LNCAP (cell line): ENCODE measurements around the gene PCDHAC2.

ENCODE experiments used
- CTCF ChIP-seq: fragments of 450-650 bp; IDR thresholded peaks from 2 replicates; pipeline ENCODE4 v1.5.1; 2017; ENCODE audit warnings: mild to moderate bottlenecking

The PCDHAC2 gene

GRCh38 chr5:140973550-140973949 lies 7.3 kb downstream of the PCDHAC2 start:
- TF ChIP-seq CTCF: no peak

DNA sequence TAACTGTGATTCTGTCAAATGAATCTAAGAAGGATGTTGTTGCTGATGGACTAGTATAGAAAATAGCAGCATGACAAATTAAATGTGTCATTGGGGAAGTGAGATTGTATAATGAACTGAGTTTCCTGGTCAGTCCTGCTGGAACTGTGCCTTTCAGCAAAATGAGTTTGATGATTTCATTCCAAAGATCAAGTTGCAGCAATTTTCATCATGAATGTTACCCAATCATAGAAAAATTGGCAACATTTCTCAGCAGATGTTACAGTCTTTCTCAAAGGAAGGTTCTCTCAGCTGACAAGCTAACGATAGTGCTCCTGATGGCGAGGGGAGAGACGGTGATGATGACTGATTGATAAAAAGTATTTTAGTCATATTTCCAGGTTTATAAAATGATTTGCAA lies 10.7 kb downstream of the PCDHAC2 start:
- TF ChIP-seq CTCF: no peak

DNA sequence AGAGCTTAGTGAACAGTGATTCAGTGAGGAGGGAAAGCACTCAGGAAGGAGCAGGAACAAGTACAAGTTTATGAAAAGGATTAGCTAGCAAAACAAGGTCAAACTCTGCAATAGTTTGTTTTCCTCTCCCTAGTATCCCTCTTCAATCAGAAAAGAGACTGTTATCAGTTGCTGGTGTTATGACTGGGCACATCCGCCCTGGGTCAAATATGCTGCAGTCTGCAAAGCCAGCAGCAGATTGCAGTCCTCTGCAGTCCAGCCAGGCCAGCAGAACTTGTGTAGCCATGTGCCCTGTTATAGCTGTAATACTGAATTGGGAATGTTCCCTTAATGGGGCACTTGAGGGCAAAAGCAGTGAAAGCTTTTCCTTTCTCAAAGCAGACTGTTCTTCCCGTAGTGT lies 12.0 kb downstream of the PCDHAC2 start:
- no peak for TF ChIP-seq CTCF

- no peak for TF ChIP-seq CTCF
Observed at GRCh38 chr5:140978983-140979382, 12.7 kb downstream of the PCDHAC2 start.

DNA sequence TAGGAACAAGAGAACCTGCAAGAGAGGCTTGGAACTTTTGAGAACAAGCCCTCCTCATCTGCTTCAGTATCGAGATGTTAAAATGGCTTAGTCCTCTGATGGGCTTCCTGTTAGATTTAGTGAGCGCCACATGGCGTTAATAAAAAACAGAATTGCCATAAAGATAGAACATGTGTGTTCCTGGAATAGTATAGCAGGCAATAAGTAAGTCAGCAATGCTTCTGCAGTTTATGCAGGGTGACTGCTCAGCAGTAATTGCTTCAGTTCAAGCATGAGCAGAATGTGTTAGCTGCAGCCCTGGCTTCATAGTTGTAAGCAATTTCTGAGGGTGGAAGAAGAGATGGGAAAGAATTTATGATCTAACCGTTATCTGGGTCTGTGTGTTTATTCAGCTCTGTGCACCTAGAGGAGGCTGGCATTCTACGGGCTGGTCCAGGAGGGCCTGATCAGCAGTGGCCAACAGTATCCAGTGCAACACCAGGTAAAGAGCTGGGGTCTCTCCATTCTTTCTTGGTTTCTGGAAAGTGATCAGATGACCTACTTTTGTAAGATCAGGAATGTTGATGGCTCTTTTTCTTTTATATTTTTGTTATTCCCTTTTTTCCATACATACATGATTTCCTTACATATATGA lies 15.9 kb downstream of the PCDHAC2 start:
- no peak for TF ChIP-seq CTCF

- no peak for TF ChIP-seq CTCF
Observed at GRCh38 chr5:140986117-140986521, 19.8 kb downstream of the PCDHAC2 start.

DNA sequence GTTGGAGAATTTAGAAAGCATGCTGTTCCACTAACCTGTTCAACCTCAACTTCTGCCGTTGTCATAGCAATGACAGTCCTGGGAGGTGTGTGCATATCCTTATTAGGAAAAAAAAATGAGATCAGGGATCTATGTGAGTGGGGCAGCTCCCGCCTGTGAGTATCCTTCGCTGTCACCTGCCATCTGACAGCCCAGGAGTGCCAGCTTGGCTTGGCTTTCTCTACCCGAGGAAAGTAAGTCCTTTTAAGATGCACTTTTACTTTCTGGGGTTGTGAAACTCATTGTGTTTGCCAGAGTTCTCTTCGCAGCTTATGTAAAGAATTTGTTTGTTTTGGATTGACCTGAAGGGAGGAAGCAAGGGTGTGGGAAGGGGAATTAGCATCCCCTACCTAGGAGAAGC lies 21.8 kb downstream of the PCDHAC2 start:
- TF ChIP-seq CTCF: no peak

GRCh38 chr5:140988608-140989007 lies 22.3 kb downstream of the PCDHAC2 start:
- TF ChIP-seq CTCF: no peak
